ENCODE data around the gene MMP2.

Gene MMP2

GRCh38 chr16:55492756-55493380 is 13.9 kb downstream of the MMP2 start:
- no peak for TF ChIP-seq CTCF (IDR thresholded peaks at IDR 0.05)
- TF ChIP-seq ZFX (IDR thresholded peaks at IDR 0.05; ENCODE audit: borderline replicate concordance) = no peak
- H3K27ac ChIP-seq = no peak overlapping the region

GRCh38 chr16:55494994-55495421 is 16.0 kb downstream of the MMP2 start:
- no peak overlapping the region for H3K27ac ChIP-seq
- no peak for TF ChIP-seq CTCF (IDR thresholded peaks at IDR 0.05)
- no peak for TF ChIP-seq ZFX (IDR thresholded peaks at IDR 0.05; ENCODE audit: borderline replicate concordance)

GRCh38 chr16:55495616-55496289 is 16.8 kb downstream of the MMP2 start:
- no peak overlapping the region for H3K27ac ChIP-seq
- TF ChIP-seq CTCF (IDR thresholded peaks at IDR 0.05) (no peak), ZFX (IDR thresholded peaks at IDR 0.05; ENCODE audit: borderline replicate concordance) (no peak)

GRCh38 chr16:55496509-55497145 is 17.6 kb downstream of the MMP2 start:
- TF ChIP-seq CTCF (IDR thresholded peaks at IDR 0.05) = no peak
- no peak for TF ChIP-seq ZFX (IDR thresholded peaks at IDR 0.05; ENCODE audit: borderline replicate concordance)
- H3K27ac ChIP-seq = no peak overlapping the region

- no peak overlapping the region for H3K27ac ChIP-seq
- TF ChIP-seq ZFX (IDR thresholded peaks at IDR 0.05; ENCODE audit: borderline replicate concordance) (no peak), CTCF (IDR thresholded peaks at IDR 0.05) (no peak)
Observed at GRCh38 chr16:55497558-55497957, 18.6 kb downstream of the MMP2 start.

- no peak for TF ChIP-seq CTCF (IDR thresholded peaks at IDR 0.05)
- TF ChIP-seq ZFX (IDR thresholded peaks at IDR 0.05; ENCODE audit: borderline replicate concordance) = no peak
- no peak overlapping the region for H3K27ac ChIP-seq
Observed at GRCh38 chr16:55498101-55498500, 19.1 kb downstream of the MMP2 start.

- no peak overlapping the region for H3K27ac ChIP-seq
- TF ChIP-seq CTCF (IDR thresholded peaks at IDR 0.05) (no peak), ZFX (IDR thresholded peaks at IDR 0.05; ENCODE audit: borderline replicate concordance) (no peak)
Observed at GRCh38 chr16:55499281-55499680, 20.3 kb downstream of the MMP2 start.
